GM12878 (cell line): ENCODE data around the gene CDHR4. TPM values are rescaled to one million over a fixed set of nuclear protein-coding genes. Genes with fewer than 3 reads are reported as not detected.

ENCODE experiments used
- ATF7 ChIP-seq: fragments of 450-650 bp; IDR thresholded peaks from 2 replicates; pipeline ENCODE4 v1.6.1; 2016; ENCODE audit warnings: low read depth, mild to moderate bottlenecking
- BACH1 ChIP-seq: fragments of 450-650 bp; IDR thresholded peaks from 2 replicates; pipeline ENCODE4 v1.6.1; 2017; ENCODE audit warnings: mild to moderate bottlenecking, borderline replicate concordance
- BCL11A ChIP-seq: IDR thresholded peaks from 2 replicates; pipeline ENCODE4 v1.6.1; 2011; ENCODE audit warnings: low read depth, low read length
- CBX3 ChIP-seq: fragments of 200-600 bp; sonication (generic); IDR thresholded peaks from 2 replicates; pipeline ENCODE4 v1.6.1; 2016; ENCODE audit warnings: low read depth, borderline replicate concordance
- CREB1 ChIP-seq: IDR thresholded peaks from 2 replicates; pipeline ENCODE4 v1.6.1; 2012; ENCODE audit warnings: low read depth, mild to moderate bottlenecking, inconsistent platforms
- ETV6 ChIP-seq, 2 experiments: fragments of 450-650 bp in 1 of 2; IDR thresholded peaks in 1 of 2; conservative IDR thresholded peaks in 1 of 2; 2 replicates each; pipeline ENCODE4 v1.6.1; 2014; ENCODE audit warnings: antibody characterized with exemption in 1 of 2, borderline replicate concordance in 1 of 2, low read depth in 1 of 2, mild to moderate bottlenecking in 1 of 2, moderate library complexity in 1 of 2
- FOXK2 ChIP-seq: fragments of 450-650 bp; IDR thresholded peaks from 2 replicates; pipeline ENCODE4 v1.6.1; 2017; ENCODE audit warnings: mild to moderate bottlenecking, moderate library complexity
- GABPA ChIP-seq: IDR thresholded peaks from 2 replicates; pipeline ENCODE4 v1.6.1; 2014; ENCODE audit warnings: antibody characterized with exemption, low read depth, mild to moderate bottlenecking, inconsistent platforms
- GATAD2B ChIP-seq: fragments of 450-650 bp; conservative IDR thresholded peaks from 2 replicates; pipeline ENCODE4 v1.6.1; 2017; ENCODE audit warnings: low read depth, mild to moderate bottlenecking, moderate library complexity
- KAT2A ChIP-seq: conservative IDR thresholded peaks from 2 replicates; pipeline ENCODE4 v1.6.1; 2011; ENCODE audit warnings: low read depth, low read length; ENCODE audit not compliant: control insufficient read depth
- LARP7 ChIP-seq: fragments of 450-650 bp; IDR thresholded peaks from 2 replicates; pipeline ENCODE4 v1.6.1; 2017; ENCODE audit warnings: mild to moderate bottlenecking
- MEF2B ChIP-seq: fragments of 450-650 bp; IDR thresholded peaks from 2 replicates; pipeline ENCODE4 v1.6.1; 2018; ENCODE audit warnings: mild to moderate bottlenecking, moderate library complexity; ENCODE audit not compliant: partially characterized antibody, poor library complexity, severe bottlenecking
- NR2C2 ChIP-seq: IDR thresholded peaks from 2 replicates; pipeline ENCODE4 v1.6.1; 2011; ENCODE audit warnings: borderline replicate concordance, low read depth; ENCODE audit not compliant: control insufficient read depth, insufficient read length
- PAX8 ChIP-seq: fragments of 450-650 bp; IDR thresholded peaks from 2 replicates; pipeline ENCODE4 v1.6.1; 2017; ENCODE audit warnings: mild to moderate bottlenecking, moderate library complexity
- POLR2AphosphoS2 ChIP-seq: IDR thresholded peaks from 2 replicates; pipeline ENCODE4 v1.6.1; 2011; ENCODE audit warnings: low read depth, mild to moderate bottlenecking, low read length, improper control_type of control experiment, moderate library complexity
- REST ChIP-seq: IDR thresholded peaks from 2 replicates; pipeline ENCODE4 v1.6.1; 2012; ENCODE audit warnings: mild to moderate bottlenecking, low read depth, low read length
- SMAD1 ChIP-seq: fragments of 450-650 bp; IDR thresholded peaks from 2 replicates; pipeline ENCODE4 v1.6.1; 2018; ENCODE audit warnings: mild to moderate bottlenecking, low read depth; ENCODE audit not compliant: partially characterized antibody
- ZNF207 ChIP-seq: fragments of 450-650 bp; IDR thresholded peaks from 2 replicates; pipeline ENCODE4 v1.6.1; 2014; ENCODE audit warnings: antibody characterized with exemption, mild to moderate bottlenecking, borderline replicate concordance
- polyA plus RNA-seq, 11 experiments: library from polyadenylated mRNA; depleted of rRNA in 4 of 11; unstranded in 6 of 11; stranded (reverse) in 5 of 11; fragments of >200 nt; fragmentation: Nextera tagmentation in 4 of 11; fragmentation: Illumina TruSeq in 1 of 11; extraction: Ambion mirVana in 4 of 11; extraction: Trizol in 1 of 11; gene quantifications; 1 replicate in 1 of 11; 2 replicates in 10 of 11; pipeline versions ENCODE4 v1.2.1 to v1.2.3, GENCODE V29; 2011 to 2016; ENCODE audit warnings: inconsistent platforms in 2 of 11, missing spikeins in 2 of 11, low read depth in 1 of 11
- total RNA-seq, 4 experiments: library from RNA; depleted of rRNA in 3 of 4; stranded (reverse); fragments of >200 nt in 3 of 4; fragmentation: Illumina TruSeq in 1 of 4; extraction: Trizol in 1 of 4; gene quantifications; 2 replicates each; pipeline versions ENCODE4 v1.2.1 to v1.2.3, GENCODE V29; 2013 to 2021
- TF ChIP-seq, protein P1 (sequence below): IDR thresholded peaks from 2 replicates; pipeline ENCODE4 v1.6.1; 2011; ENCODE audit warnings: borderline replicate concordance, low read depth, mild to moderate bottlenecking, moderate library complexity, low read length; ENCODE audit not compliant: insufficient read depth, poor library complexity, severe bottlenecking

Gene CDHR4
- total and polyA plus RNA-seq, 10 of the 15 experiments (the other 5 are each of a cell fraction or from before 2014, with no cell fraction given) = not detected

- TF ChIP-seq REST (no peak), PAX8 (no peak), LARP7 (peak; percentile 38), ZNF207 (peak; percentile 86), CREB1 (peak; percentile 84), FOXK2 (peak; percentile 59), ETV6 (conservative IDR thresholded peaks at IDR 0.05 in 1 of 2, IDR thresholded peaks at IDR 0.05 in 1 of 2; ENCODE audit: borderline replicate concordance in 1 of 2, low read depth in 1 of 2) (no peak), GABPA (peak; percentile 75), GATAD2B (peak; percentile 43), CBX3 (no peak), SMAD1 (peak; percentile 61), KAT2A (no peak), POLR2AphosphoS2 (peak; percentile 81; the same call in 1 of the 2 replicates), BCL11A (no peak), MEF2B (peak; percentile 64), NR2C2 (no peak), BACH1 (peak; percentile 44; the same call in 1 of the 2 replicates), ATF7 (peak; percentile 86)
- TF ChIP-seq, protein P1, sequence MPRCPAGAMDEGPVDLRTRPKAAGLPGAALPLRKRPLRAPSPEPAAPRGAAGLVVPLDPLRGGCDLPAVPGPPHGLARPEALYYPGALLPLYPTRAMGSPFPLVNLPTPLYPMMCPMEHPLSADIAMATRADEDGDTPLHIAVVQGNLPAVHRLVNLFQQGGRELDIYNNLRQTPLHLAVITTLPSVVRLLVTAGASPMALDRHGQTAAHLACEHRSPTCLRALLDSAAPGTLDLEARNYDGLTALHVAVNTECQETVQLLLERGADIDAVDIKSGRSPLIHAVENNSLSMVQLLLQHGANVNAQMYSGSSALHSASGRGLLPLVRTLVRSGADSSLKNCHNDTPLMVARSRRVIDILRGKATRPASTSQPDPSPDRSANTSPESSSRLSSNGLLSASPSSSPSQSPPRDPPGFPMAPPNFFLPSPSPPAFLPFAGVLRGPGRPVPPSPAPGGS = no peak
These were observed 13.1 kb downstream of the CDHR4 start, which contains the start of gene IP6K1 (continued) for GRCh38 chr3:49786357-49787181.
